HEK293 (cell line): ENCODE data around the gene PIBF1.

Experiments used
- CTCF ChIA-PET: fragments of 350-600 bp; formaldehyde crosslinking; extraction: SDS; loops from one replicate; lab custom pipeline; 2021; ENCODE audit warnings: antibody characterized with exemption; lab: Yijun Ruan, JAX
- POLR2A ChIA-PET: fragments of 300-600 bp; formaldehyde crosslinking; extraction: SDS; loops from one replicate; lab custom pipeline; 2020; ENCODE audit warnings: antibody characterized with exemption, inconsistent platforms; lab: Yijun Ruan, JAX
- H3K27ac ChIP-seq: fragments of 200-500 bp; sonication (Bioruptor generic); 2 replicates; pipeline ENCODE4 v1.5.1; 2014; ENCODE audit warnings: low read depth, low read length, control low read depth, inconsistent platforms; ENCODE audit errors: extremely low read depth
- H3K36me3 ChIP-seq, 2 experiments: fragments of 200-500 bp in 1 of 2; sonication (Bioruptor generic) in 1 of 2; 1 replicate in 1 of 2; 2 replicates in 1 of 2; pipeline ENCODE4 v1.5.1; 2014 to 2017; ENCODE audit warnings: inconsistent platforms in 2 of 2, low read length in 2 of 2; ENCODE audit not compliant: control insufficient read depth in 2 of 2, insufficient read depth in 1 of 2
- H3K4me1 ChIP-seq: fragments of 200-500 bp; sonication (Bioruptor generic); 2 replicates; pipeline ENCODE4 v1.5.1; 2014; ENCODE audit warnings: mild to moderate bottlenecking, low read length, inconsistent platforms; ENCODE audit not compliant: control insufficient read depth, insufficient read depth
- H3K4me3 ChIP-seq: 2 replicates; pipeline ENCODE4 v1.5.1; 2011; ENCODE audit warnings: low read depth, mild to moderate bottlenecking, control low read depth, low read length, moderate library complexity
- H3K9me3 ChIP-seq: fragments of 200-500 bp; sonication (Bioruptor generic); 2 replicates; pipeline ENCODE4 v1.5.1; 2014; ENCODE audit warnings: low read depth, low read length, inconsistent platforms; ENCODE audit not compliant: control insufficient read depth, insufficient read depth
- SP7 ChIP-seq: fragments of 450-650 bp; formaldehyde crosslinking; IDR thresholded peaks from 2 replicates; pipeline ENCODE4 v1.5.1; 2016; ENCODE audit warnings: missing biosample characterization, missing genetic modification characterization
- TCF7L2 ChIP-seq: IDR thresholded peaks from 2 replicates; pipeline ENCODE4 v1.6.1; 2011; ENCODE audit warnings: low read depth, mild to moderate bottlenecking, inconsistent platforms, low read length, moderate library complexity, borderline replicate concordance
- YY2 ChIP-seq: fragments of 450-650 bp; formaldehyde crosslinking; IDR thresholded peaks from 2 replicates; pipeline ENCODE4 v1.5.1; 2016; ENCODE audit warnings: missing biosample characterization, missing genetic modification characterization
- ZIC2 ChIP-seq: fragments of 450-650 bp; formaldehyde crosslinking; IDR thresholded peaks from 2 replicates; pipeline ENCODE4 v1.5.1; 2016; ENCODE audit warnings: missing biosample characterization, missing genetic modification characterization
- ZNF16 ChIP-seq: fragments of 450-650 bp; formaldehyde crosslinking; IDR thresholded peaks from 2 replicates; pipeline ENCODE4 v1.5.1; 2016; ENCODE audit warnings: low read depth, missing biosample characterization, missing genetic modification characterization
- ZNF184 ChIP-seq: fragments of 450-650 bp; IDR thresholded peaks from 2 replicates; pipeline ENCODE4 v1.5.1; 2018; ENCODE audit warnings: missing biosample characterization, mild to moderate bottlenecking, missing genetic modification characterization
- ZNF19 ChIP-seq: fragments of 450-650 bp; formaldehyde crosslinking; IDR thresholded peaks from 2 replicates; pipeline ENCODE4; 2016; ENCODE audit warnings: missing biosample characterization, missing genetic modification characterization, low read depth
- ZNF2 ChIP-seq: fragments of 450-650 bp; formaldehyde crosslinking; IDR thresholded peaks from 2 replicates; pipeline ENCODE4 v1.5.1; 2016; ENCODE audit warnings: missing biosample characterization, missing genetic modification characterization
- ZNF221 ChIP-seq: fragments of 450-650 bp; formaldehyde crosslinking; IDR thresholded peaks from 2 replicates; pipeline ENCODE4 v1.5.1; 2017; ENCODE audit warnings: missing biosample characterization, missing genetic modification characterization, borderline replicate concordance
- ZNF23 ChIP-seq: fragments of 450-650 bp; formaldehyde crosslinking; IDR thresholded peaks from 2 replicates; pipeline ENCODE4 v1.5.1; 2016; ENCODE audit warnings: missing biosample characterization, missing genetic modification characterization, borderline replicate concordance
- ZNF404 ChIP-seq: fragments of 450-650 bp; formaldehyde crosslinking; IDR thresholded peaks from 2 replicates; pipeline ENCODE4 v1.5.1; 2017; ENCODE audit warnings: missing biosample characterization, missing genetic modification characterization
- ZNF514 ChIP-seq: fragments of 450-650 bp; formaldehyde crosslinking; IDR thresholded peaks from 2 replicates; pipeline ENCODE4 v1.5.1; 2016; ENCODE audit warnings: missing biosample characterization, missing genetic modification characterization
- ZNF677 ChIP-seq: fragments of 450-650 bp; IDR thresholded peaks from 2 replicates; pipeline ENCODE4 v1.5.0; 2018; ENCODE audit warnings: missing biosample characterization, mild to moderate bottlenecking, missing genetic modification characterization, moderate library complexity
- ZNF701 ChIP-seq: fragments of 450-650 bp; formaldehyde crosslinking; IDR thresholded peaks from 2 replicates; pipeline ENCODE4 v1.5.1; 2016; ENCODE audit warnings: missing biosample characterization, missing genetic modification characterization
- ZNF830 ChIP-seq: fragments of 450-650 bp; IDR thresholded peaks from 2 replicates; pipeline ENCODE4 v1.5.0; 2018; ENCODE audit warnings: missing biosample characterization, missing genetic modification characterization, low read depth, mild to moderate bottlenecking, moderate library complexity
- ZXDB ChIP-seq: fragments of 450-650 bp; formaldehyde crosslinking; IDR thresholded peaks from 2 replicates; pipeline ENCODE4 v1.5.1; 2016; ENCODE audit warnings: missing biosample characterization, missing genetic modification characterization
- TF ChIP-seq, protein P1 (sequence below): fragments of 450-650 bp; IDR thresholded peaks from 2 replicates; pipeline ENCODE4 v1.5.1; 2018; ENCODE audit warnings: missing biosample characterization, mild to moderate bottlenecking, missing genetic modification characterization
- TF ChIP-seq, protein P2 (sequence below): fragments of 450-650 bp; formaldehyde crosslinking; IDR thresholded peaks from 2 replicates; pipeline ENCODE4 v1.5.1; 2016; ENCODE audit warnings: missing biosample characterization, missing genetic modification characterization
- TF ChIP-seq, protein P3 (sequence below): fragments of 450-650 bp; formaldehyde crosslinking; IDR thresholded peaks from 2 replicates; pipeline ENCODE4 v1.5.1; 2016; ENCODE audit warnings: missing biosample characterization, missing genetic modification characterization
- TF ChIP-seq, protein P4 (sequence below): fragments of 450-650 bp; formaldehyde crosslinking; IDR thresholded peaks from 2 replicates; pipeline ENCODE4 v1.5.1; 2016; ENCODE audit warnings: missing biosample characterization, missing genetic modification characterization
- TF ChIP-seq, protein P5 (sequence below): fragments of 450-650 bp; formaldehyde crosslinking; IDR thresholded peaks from 2 replicates; pipeline ENCODE4 v1.5.1; 2017; ENCODE audit warnings: missing biosample characterization, missing genetic modification characterization

The PIBF1 gene

DNA sequence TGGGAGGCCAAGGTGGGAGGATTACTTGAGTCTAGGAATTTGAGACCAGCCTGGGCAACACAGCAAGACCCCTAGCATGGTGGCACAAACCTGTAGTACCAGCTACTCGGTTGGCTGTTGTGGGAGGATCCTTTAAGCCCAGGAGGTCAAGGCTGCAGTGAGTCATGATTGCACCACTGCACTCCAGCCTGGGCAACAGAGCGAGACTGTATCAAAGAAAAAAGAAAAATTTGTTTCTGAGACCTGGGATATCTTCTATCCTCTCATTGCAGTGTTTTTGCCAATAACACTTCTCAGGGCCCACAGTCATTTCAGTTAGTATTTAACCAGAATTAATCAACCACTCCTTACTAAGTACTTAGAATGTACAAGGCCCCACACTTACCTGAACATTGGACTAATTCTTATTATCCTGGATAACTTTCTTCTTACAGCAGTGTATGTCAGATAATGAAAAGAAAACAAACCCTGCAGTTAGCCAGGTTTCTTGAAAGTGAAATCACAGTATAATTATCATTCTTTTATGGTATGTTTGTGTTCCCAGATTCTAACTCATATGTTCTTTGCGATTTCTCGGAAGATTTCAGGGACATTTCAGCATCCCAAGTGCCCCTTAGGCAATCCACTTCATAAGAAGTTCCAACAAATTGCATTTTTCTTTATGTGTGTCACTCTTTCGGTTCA, 201.3 kb downstream of the PIBF1 start (continued):
- TF ChIP-seq, protein P1, sequence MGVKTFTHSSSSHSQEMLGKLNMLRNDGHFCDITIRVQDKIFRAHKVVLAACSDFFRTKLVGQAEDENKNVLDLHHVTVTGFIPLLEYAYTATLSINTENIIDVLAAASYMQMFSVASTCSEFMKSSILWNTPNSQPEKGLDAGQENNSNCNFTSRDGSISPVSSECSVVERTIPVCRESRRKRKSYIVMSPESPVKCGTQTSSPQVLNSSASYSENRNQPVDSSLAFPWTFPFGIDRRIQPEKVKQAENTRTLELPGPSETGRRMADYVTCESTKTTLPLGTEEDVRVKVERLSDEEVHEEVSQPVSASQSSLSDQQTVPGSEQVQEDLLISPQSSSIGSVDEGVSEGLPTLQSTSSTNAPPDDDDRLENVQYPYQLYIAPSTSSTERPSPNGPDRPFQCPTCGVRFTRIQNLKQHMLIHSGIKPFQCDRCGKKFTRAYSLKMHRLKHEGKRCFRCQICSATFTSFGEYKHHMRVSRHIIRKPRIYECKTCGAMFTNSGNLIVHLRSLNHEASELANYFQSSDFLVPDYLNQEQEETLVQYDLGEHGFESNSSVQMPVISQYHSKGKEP (tag by site-specific recombination), result no peak

DNA sequence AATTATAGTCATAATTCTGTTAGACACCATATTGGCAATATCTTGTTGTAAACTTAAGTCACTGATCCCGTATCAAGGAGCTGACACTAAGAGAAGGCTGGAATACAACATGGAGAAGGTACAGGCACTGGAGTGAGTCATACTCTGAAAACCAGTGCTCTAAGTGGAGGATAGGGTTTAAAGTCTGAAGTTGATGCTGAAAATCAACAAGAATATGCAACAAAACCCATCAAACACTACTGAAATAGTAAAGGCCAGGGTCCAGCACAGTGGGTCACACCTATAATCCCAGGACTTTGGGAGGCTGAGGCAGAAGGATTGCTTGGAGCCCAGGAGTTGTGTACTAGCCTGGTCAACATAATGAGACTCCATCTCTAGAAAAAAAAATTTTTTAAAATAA, 203.7 kb downstream of the PIBF1 start:
- Histone ChIP-seq H3K27ac (no peak overlapping the region), H3K36me3 (no peaks in the 10 kb centered on the region)
- POLR2A ChIA-PET, result no interaction called here
- no peak for TF ChIP-seq SP7 (tag by site-specific recombination)
- no peak for TF ChIP-seq ZNF221 (tag by site-specific recombination)
- TF ChIP-seq ZNF830 (tag by site-specific recombination), result no peak
- no peak for TF ChIP-seq YY2 (tag by site-specific recombination)
- TF ChIP-seq ZNF2 (tag by site-specific recombination), result no peak
- TF ChIP-seq TCF7L2, result no peak
- no peak for TF ChIP-seq ZNF184 (tag by site-specific recombination)
- no peak for TF ChIP-seq ZNF23 (tag by site-specific recombination)
- TF ChIP-seq, all 188 proteins: peak for 0
- H3K4me3 ChIP-seq, result no peak overlapping the region
- no peaks in the 10 kb centered on the region for H3K4me1 ChIP-seq
- H3K9me3 ChIP-seq, result no peaks in the 10 kb centered on the region
- CTCF ChIA-PET, result no interaction called here

DNA sequence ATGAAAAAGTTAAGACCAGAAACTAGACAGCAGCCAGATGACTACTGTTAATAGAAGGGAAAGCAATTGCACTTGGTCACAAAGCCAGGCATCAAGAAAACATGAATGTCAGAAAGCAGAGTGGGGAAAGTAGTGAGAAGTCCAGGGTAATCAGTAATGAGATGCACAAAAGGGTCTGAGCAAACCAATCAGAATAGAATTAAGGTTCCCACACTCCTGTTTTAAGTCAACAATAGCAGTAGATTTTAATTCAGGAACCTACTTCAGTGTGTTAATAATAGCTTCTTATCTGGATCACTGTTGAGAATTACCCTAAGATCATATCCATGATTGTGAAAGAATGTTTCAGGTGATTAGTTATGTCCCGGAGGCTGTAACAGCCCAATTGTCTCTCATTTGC, 204.3 kb downstream of the PIBF1 start:
- Histone ChIP-seq H3K4me3 (no peak overlapping the region), H3K9me3 (no peaks in the 10 kb centered on the region), H3K27ac (no peak overlapping the region), H3K36me3 (peaks cover 0 to 4% of the 10 kb centered on the region in 2 experiments; a peak in 1 of 3 replicates), H3K4me1 (no peaks in the 10 kb centered on the region)
- CTCF ChIA-PET, result no interaction called here
- POLR2A ChIA-PET, result no interaction called here
- no peak for TF ChIP-seq ZNF701 (tag by site-specific recombination)
- TF ChIP-seq, protein P2, sequence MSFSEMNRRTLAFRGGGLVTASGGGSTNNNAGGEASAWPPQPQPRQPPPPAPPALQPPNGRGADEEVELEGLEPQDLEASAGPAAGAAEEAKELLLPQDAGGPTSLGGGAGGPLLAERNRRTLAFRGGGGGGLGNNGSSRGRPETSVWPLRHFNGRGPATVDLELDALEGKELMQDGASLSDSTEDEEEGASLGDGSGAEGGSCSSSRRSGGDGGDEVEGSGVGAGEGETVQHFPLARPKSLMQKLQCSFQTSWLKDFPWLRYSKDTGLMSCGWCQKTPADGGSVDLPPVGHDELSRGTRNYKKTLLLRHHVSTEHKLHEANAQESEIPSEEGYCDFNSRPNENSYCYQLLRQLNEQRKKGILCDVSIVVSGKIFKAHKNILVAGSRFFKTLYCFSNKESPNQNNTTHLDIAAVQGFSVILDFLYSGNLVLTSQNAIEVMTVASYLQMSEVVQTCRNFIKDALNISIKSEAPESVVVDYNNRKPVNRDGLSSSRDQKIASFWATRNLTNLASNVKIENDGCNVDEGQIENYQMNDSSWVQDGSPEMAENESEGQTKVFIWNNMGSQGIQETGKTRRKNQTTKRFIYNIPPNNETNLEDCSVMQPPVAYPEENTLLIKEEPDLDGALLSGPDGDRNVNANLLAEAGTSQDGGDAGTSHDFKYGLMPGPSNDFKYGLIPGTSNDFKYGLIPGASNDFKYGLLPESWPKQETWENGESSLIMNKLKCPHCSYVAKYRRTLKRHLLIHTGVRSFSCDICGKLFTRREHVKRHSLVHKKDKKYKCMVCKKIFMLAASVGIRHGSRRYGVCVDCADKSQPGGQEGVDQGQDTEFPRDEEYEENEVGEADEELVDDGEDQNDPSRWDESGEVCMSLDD (tag by site-specific recombination), result no peak
- TF ChIP-seq ZXDB (tag by site-specific recombination), result no peak
- TF ChIP-seq, protein P3, sequence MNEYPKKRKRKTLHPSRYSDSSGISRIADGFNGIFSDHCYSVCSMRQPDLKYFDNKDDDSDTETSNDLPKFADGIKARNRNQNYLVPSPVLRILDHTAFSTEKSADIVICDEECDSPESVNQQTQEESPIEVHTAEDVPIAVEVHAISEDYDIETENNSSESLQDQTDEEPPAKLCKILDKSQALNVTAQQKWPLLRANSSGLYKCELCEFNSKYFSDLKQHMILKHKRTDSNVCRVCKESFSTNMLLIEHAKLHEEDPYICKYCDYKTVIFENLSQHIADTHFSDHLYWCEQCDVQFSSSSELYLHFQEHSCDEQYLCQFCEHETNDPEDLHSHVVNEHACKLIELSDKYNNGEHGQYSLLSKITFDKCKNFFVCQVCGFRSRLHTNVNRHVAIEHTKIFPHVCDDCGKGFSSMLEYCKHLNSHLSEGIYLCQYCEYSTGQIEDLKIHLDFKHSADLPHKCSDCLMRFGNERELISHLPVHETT, result no peak
- TF ChIP-seq ZNF23 (tag by site-specific recombination), result no peak
- no peak for TF ChIP-seq ZNF677 (tag by site-specific recombination)
- TF ChIP-seq ZNF404 (tag by site-specific recombination), result no peak
- TF ChIP-seq, protein P4, sequence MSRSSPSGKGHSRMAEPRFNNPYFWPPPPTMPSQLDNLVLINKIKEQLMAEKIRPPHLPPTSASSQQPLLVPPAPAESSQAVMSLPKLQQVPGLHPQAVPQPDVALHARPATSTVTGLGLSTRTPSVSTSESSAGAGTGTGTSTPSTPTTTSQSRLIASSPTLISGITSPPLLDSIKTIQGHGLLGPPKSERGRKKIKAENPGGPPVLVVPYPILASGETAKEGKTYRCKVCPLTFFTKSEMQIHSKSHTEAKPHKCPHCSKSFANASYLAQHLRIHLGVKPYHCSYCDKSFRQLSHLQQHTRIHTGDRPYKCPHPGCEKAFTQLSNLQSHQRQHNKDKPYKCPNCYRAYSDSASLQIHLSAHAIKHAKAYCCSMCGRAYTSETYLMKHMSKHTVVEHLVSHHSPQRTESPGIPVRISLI (tag by site-specific recombination), result no peak
- TF ChIP-seq ZNF19 (tag by site-specific recombination), result no peak
- no peak for TF ChIP-seq ZNF16
- TF ChIP-seq, protein P5, sequence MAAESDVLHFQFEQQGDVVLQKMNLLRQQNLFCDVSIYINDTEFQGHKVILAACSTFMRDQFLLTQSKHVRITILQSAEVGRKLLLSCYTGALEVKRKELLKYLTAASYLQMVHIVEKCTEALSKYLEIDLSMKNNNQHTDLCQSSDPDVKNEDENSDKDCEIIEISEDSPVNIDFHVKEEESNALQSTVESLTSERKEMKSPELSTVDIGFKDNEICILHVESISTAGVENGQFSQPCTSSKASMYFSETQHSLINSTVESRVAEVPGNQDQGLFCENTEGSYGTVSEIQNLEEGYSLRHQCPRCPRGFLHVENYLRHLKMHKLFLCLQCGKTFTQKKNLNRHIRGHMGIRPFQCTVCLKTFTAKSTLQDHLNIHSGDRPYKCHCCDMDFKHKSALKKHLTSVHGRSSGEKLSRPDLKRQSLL (tag by site-specific recombination), result no peak
- no peak for TF ChIP-seq ZIC2 (tag by site-specific recombination)
- TF ChIP-seq ZNF514 (tag by site-specific recombination), result no peak
